Lung (tissue), 12 donors: Measurements from ENCODE around the gene NARS2. TPM values are rescaled to one million over a fixed set of nuclear protein-coding genes. Genes with fewer than 3 reads are reported as not detected.

Experiments used
- ATAC-seq: fragments of 200-7000 bp; cut with Tn5 transposase; one replicate; pipeline ENCODE4 v1.9.1; 2020; ENCODE audit warnings: moderate number of reproducible peaks; ENCODE audit not compliant: insufficient read depth, low FRiP score
- DNase-seq, 3 donors: peaks; one replicate each; pipeline ENCODE4 v3.0.0-alpha.2; 2013 to 2017
- H3K27ac ChIP-seq, 2 donors: one replicate each; pipeline ENCODE4 v1.5.1; 2013; ENCODE audit warnings: mild to moderate bottlenecking in 2 of 2, moderate library complexity in 2 of 2, control low read depth in 1 of 2, inconsistent platforms in 1 of 2, low read depth in 1 of 2, low read length in 1 of 2
- H3K27me3 ChIP-seq, 3 donors: one replicate each; pipeline ENCODE4 v1.5.1; 2013; ENCODE audit warnings: low read length in 2 of 3; ENCODE audit not compliant: control insufficient read depth in 3 of 3, insufficient read depth in 3 of 3
- H3K36me3 ChIP-seq, 4 donors: one replicate each; pipeline ENCODE4 v1.5.1; 2013; ENCODE audit warnings: low read length in 4 of 4, mild to moderate bottlenecking in 1 of 4, moderate library complexity in 1 of 4; ENCODE audit not compliant: control insufficient read depth in 4 of 4, insufficient read depth in 4 of 4
- H3K4me1 ChIP-seq, 5 donors: one replicate each; pipeline ENCODE4 v1.5.1; 2013; ENCODE audit warnings: low read length in 5 of 5, mild to moderate bottlenecking in 2 of 5, moderate library complexity in 1 of 5; ENCODE audit not compliant: control insufficient read depth in 5 of 5, insufficient read depth in 5 of 5
- H3K4me3 ChIP-seq: one replicate; pipeline ENCODE4 v1.5.1; 2013; ENCODE audit warnings: mild to moderate bottlenecking, control low read depth, moderate library complexity
- H3K9ac ChIP-seq, 2 donors: one replicate each; pipeline ENCODE4 v1.5.1; 2013; ENCODE audit warnings: low read length in 2 of 2, control low read depth in 1 of 2; ENCODE audit not compliant: insufficient read depth in 1 of 2
- H3K9me3 ChIP-seq, 4 donors: one replicate each; pipeline ENCODE4 v1.5.1; 2013; ENCODE audit warnings: low read length in 3 of 4, mild to moderate bottlenecking in 1 of 4, moderate library complexity in 1 of 4; ENCODE audit not compliant: control insufficient read depth in 4 of 4, insufficient read depth in 3 of 4
- CTCF ChIP-seq: IDR thresholded peaks from 2 replicates; pipeline ENCODE4 v1.5.1; 2012; ENCODE audit warnings: mild to moderate bottlenecking; ENCODE audit errors: control extremely low read depth, extremely low read depth
- WGBS, 2 donors: extraction: QIAGEN DNeasy Blood & Tissue Kit; methylation state at CpG; one replicate each; pipeline ENCODE4 v1.1.7; 2013; 5-methylcytosine and 5-hydroxymethylcytosine counted together
- polyA plus RNA-seq, 2 donors: library from polyadenylated mRNA; stranded (reverse); fragments of 200-250 nt; gene quantifications; one replicate each; pipeline ENCODE4 v1.2.1, GENCODE V29; 2013
- total RNA-seq, 2 donors: library from RNA; depleted of rRNA in 1 of 2; stranded (reverse); fragments of >200 nt in 1 of 2; gene quantifications; one replicate each; pipeline ENCODE4 v1.2.1, GENCODE V29; 2014 to 2021
- donor health status: control.
- donor health status: control.
- donor health status: Bipolar disorder and iron deficiency.
- donor health status: healthy.
- donor health status: DM: yes; HTN: yes; CAD: no.

The NARS2 gene
- total and polyA plus RNA-seq, 4 donors, result 12.0 to 33.8 (median 19.8) TPM

DNA sequence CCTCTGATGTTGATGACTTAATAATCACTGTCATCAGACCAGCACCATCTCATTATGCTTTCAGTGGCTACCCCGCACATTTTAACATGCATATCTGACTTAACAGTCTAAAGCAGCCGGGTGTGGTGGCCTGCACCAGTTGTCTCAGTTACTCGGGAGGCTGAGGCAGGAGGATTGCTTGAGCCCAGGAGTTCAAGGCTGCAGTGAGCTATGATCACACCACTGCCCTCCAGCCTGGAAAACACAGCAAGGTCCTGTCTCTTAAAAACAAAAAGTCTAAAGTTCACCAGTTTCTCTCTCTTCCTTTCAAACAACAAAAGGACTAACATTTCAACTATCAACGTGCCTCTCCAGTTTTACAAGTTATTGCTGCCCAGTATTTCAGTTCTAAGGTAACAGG, 101.8 kb downstream of the NARS2 start:
- 97% methylated on average over 4 of the region's 4 CpGs for WGBS, 2 donors
- Histone ChIP-seq H3K27ac (no peak overlapping the region), H3K9ac (no peak overlapping the region), H3K4me3 (no peak overlapping the region), H3K27me3 (no peaks in the 10 kb centered on the region), H3K36me3 (peaks cover 0 to 6% (median 4%) of the 10 kb centered on the region in 4 donors), H3K9me3 (no peaks in the 10 kb centered on the region), H3K4me1 (peaks cover 0 to 3% (median 0%) of the 10 kb centered on the region in 5 donors)
- DNase-seq, result no peak
- TF ChIP-seq CTCF, result no peak
- ATAC-seq, result no peak

- no peak for ATAC-seq
- peaks cover 0 to 4% (median 4%) of the 10 kb centered on the region in 4 donors for H3K36me3 ChIP-seq
- no peak overlapping the region for H3K27ac ChIP-seq
- H3K4me3 ChIP-seq, result no peak overlapping the region
- H3K4me1 ChIP-seq, result peaks cover 0 to 3% (median 0%) of the 10 kb centered on the region in 5 donors
- no peaks in the 10 kb centered on the region for H3K9me3 ChIP-seq
- H3K27me3 ChIP-seq, result no peaks in the 10 kb centered on the region
- 96% methylated on average over 3 of the region's 3 CpGs for WGBS, 2 donors
- DNase-seq, result no peak
- H3K9ac ChIP-seq, result no peak overlapping the region
- TF ChIP-seq CTCF, result no peak
These were observed 102.3 kb downstream of the NARS2 start for GRCh38 chr11:78472382-78472781.

GRCh38 chr11:78470861-78471442, 103.7 kb downstream of the NARS2 start:
- Histone ChIP-seq H3K27ac (no peak overlapping the region), H3K9me3 (no peaks in the 10 kb centered on the region), H3K9ac (no peak overlapping the region), H3K4me1 (no peaks in the 10 kb centered on the region), H3K36me3 (peaks cover 0 to 4% (median 3%) of the 10 kb centered on the region in 4 donors), H3K4me3 (no peak overlapping the region), H3K27me3 (no peaks in the 10 kb centered on the region)
- no peak for ATAC-seq
- 83 to 95% methylated on average over 3 of the region's 3 CpGs for WGBS, 2 donors
- no peak for TF ChIP-seq CTCF
- DNase-seq, result no peak

- H3K4me3 ChIP-seq, result no peak overlapping the region
- 69 to 82% methylated on average over 3 of the region's 3 CpGs for WGBS, 2 donors
- no peaks in the 10 kb centered on the region for H3K27me3 ChIP-seq
- peaks cover 0 to 4% (median 3%) of the 10 kb centered on the region in 4 donors for H3K36me3 ChIP-seq
- no peak for TF ChIP-seq CTCF
- no peak for ATAC-seq
- no peak overlapping the region for H3K9ac ChIP-seq
- peak in 1 of 3 donors; percentile 5 for DNase-seq
- H3K4me1 ChIP-seq, result no peaks in the 10 kb centered on the region
- H3K9me3 ChIP-seq, result no peaks in the 10 kb centered on the region
- no peak overlapping the region for H3K27ac ChIP-seq
These were observed 104.8 kb downstream of the NARS2 start for GRCh38 chr11:78469896-78470295.
